ENCODE results near the gene KCNMB1. TPM values are rescaled to one million over a fixed set of nuclear protein-coding genes. Genes with fewer than 3 reads are reported as not detected.

The KCNMB1 gene
- total and polyA plus RNA-seq, 2 donors (not counting 3 experiments of a cell fraction or from before 2014, with no cell fraction given) = 0.15 to 0.29 TPM

DNA sequence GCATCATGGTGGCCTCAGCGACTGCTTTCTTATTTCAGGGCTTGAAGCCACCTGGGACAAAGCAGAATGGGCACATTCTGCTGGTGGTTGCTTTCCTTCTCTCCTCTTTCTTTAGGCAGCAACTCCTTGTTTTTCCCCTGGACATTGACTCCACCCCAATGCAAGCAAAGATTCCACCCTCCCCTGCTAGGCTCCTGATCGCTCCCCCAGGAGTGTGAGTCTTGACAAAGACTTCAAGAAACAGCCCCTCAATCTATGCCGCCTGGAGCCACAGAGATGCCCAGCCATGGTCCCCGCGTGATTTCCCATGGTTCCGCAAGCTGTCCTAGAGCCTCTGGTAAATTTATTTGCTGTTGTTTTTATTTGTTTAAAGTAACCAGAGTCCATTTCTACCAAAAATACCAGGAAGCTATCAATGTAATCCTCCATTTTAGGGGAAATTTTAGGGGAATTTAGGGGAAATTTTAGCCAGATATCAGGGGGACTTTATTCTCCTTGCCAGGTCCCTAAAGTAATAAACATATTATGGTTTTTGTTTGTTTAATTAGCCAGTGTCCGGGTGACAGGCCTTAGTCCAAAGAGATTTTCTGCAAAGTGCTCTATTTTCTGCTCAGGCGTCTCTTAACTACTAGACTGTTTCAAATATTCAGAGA lies 2.3 kb downstream of the KCNMB1 start:
- FAIRE-seq = no peak
- H3K27ac ChIP-seq (ENCODE audit: insufficient read depth, low read depth, low read length) = no peak overlapping the region
- H2AFZ ChIP-seq (ENCODE audit: low read depth, low read length) = no peak overlapping the region
- no peaks in the 10 kb centered on the region for H3K9me1 ChIP-seq (replicated peaks; ENCODE audit: control insufficient read depth, extremely low read depth, insufficient read depth, low read length)
- no peaks in the 10 kb centered on the region for H4K20me1 ChIP-seq (replicated peaks; ENCODE audit: control insufficient read depth, extremely low read depth, insufficient read depth, low read length)
- H3K4me3 ChIP-seq (replicated peaks in 1 of 3; ENCODE audit: insufficient read depth in 1 of 3, low read depth in 1 of 3, low read length in 3 of 3) = no peak overlapping the region
- dilution Hi-C loops (cut with MboI; ENCODE audit: extremely low pct_ligation_motif_present, low sequenced_read_pairs) (no loop called here), intact Hi-C loops (cut with micrococcal nuclease) (no loop called here)
- H3K79me2 ChIP-seq (ENCODE audit: control insufficient read depth, insufficient read depth, low read length) = no peaks in the 10 kb centered on the region
- no peak overlapping the region for H3K4me2 ChIP-seq (ENCODE audit: insufficient read depth, low read length)
- H3K4me1 ChIP-seq (ENCODE audit: control insufficient read depth, extremely low read depth, insufficient read depth, low read length) = peaks cover 6% of the 10 kb centered on the region
- POLR2A ChIA-PET = no interaction called here
- no peaks in the 10 kb centered on the region for H3K36me3 ChIP-seq (ENCODE audit: control insufficient read depth in 2 of 2, extremely low read depth in 1 of 2, insufficient read depth in 2 of 2, low read length in 2 of 2)
- TF ChIP-seq, protein P1, sequence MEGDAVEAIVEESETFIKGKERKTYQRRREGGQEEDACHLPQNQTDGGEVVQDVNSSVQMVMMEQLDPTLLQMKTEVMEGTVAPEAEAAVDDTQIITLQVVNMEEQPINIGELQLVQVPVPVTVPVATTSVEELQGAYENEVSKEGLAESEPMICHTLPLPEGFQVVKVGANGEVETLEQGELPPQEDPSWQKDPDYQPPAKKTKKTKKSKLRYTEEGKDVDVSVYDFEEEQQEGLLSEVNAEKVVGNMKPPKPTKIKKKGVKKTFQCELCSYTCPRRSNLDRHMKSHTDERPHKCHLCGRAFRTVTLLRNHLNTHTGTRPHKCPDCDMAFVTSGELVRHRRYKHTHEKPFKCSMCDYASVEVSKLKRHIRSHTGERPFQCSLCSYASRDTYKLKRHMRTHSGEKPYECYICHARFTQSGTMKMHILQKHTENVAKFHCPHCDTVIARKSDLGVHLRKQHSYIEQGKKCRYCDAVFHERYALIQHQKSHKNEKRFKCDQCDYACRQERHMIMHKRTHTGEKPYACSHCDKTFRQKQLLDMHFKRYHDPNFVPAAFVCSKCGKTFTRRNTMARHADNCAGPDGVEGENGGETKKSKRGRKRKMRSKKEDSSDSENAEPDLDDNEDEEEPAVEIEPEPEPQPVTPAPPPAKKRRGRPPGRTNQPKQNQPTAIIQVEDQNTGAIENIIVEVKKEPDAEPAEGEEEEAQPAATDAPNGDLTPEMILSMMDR (IDR thresholded peaks at IDR 0.05; ENCODE audit: extremely low read depth in 1 of 2, insufficient read depth in 1 of 2, low read depth in 1 of 2, low read length in 2 of 2) = no peak
- TF ChIP-seq, protein P2, sequence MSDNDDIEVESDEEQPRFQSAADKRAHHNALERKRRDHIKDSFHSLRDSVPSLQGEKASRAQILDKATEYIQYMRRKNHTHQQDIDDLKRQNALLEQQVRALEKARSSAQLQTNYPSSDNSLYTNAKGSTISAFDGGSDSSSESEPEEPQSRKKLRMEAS (IDR thresholded peaks at IDR 0.05; ENCODE audit: insufficient read depth, insufficient read length) = no peak
- TF ChIP-seq MYC (IDR thresholded peaks at IDR 0.05; ENCODE audit: low read depth, low read length) (no peak), POLR2A (IDR thresholded peaks at IDR 0.05; ENCODE audit: low read depth, low read length) (no peak), FOS (IDR thresholded peaks at IDR 0.05; ENCODE audit: borderline replicate concordance, insufficient read depth, low read length) (no peak), GATA2 (IDR thresholded peaks at IDR 0.05; ENCODE audit: insufficient read depth, insufficient read length, low read depth, low read length) (no peak), JUN (IDR thresholded peaks at IDR 0.05; ENCODE audit: borderline replicate concordance, insufficient read depth, insufficient read length, low read depth) (no peak), POLR2AphosphoS5 (IDR thresholded peaks at IDR 0.05; ENCODE audit: insufficient read depth, low read depth, low read length) (no peak), EZH2 (IDR thresholded peaks at IDR 0.05; ENCODE audit: borderline replicate concordance, low read depth, low read length, severe bottlenecking) (no peak)
- no peak for DNase-seq (ENCODE audit: low read depth, low spot score)
- CTCF ChIA-PET = no interaction called here
- BruUV-seq (replicated peaks) = no TSS peak
- H3K9ac ChIP-seq (replicated peaks; ENCODE audit: extremely low read depth, insufficient read depth, low read length) = no peak overlapping the region
- H3K9me3 ChIP-seq (replicated peaks; ENCODE audit: control insufficient read depth, insufficient read depth, low read length) = no peaks in the 10 kb centered on the region
- no peaks in the 10 kb centered on the region for H3K27me3 ChIP-seq (ENCODE audit: control insufficient read depth in 2 of 2, insufficient read depth in 2 of 2, low read length in 2 of 2)

Data from endothelial cell of umbilical vein (primary cell).